PC-9 (cell line): Measurements from ENCODE around the gene ZNRD2. TPM values are rescaled to one million over a fixed set of nuclear protein-coding genes. Genes with fewer than 3 reads are reported as not detected.

Source experiments
- BruUV-seq: library from RNA; stranded (reverse); fragments of 400-500 nt; replicated peaks from 2 replicates; lab custom pipeline; 2021; lab: Mats Ljungman, UMichigan
- CTCF ChIA-PET: fragments of 300-600 bp; sonication (Branson Sonifier 250); formaldehyde crosslinking; loops from one replicate; lab custom pipeline; 2022; ENCODE audit warnings: antibody characterized with exemption; lab: Charles Lee
- POLR2A ChIA-PET: fragments of 300-600 bp; sonication (Branson Sonifier 250); formaldehyde crosslinking; loops from one replicate; lab custom pipeline; 2022; ENCODE audit warnings: antibody characterized with exemption; ENCODE audit not compliant: unreplicated experiment; lab: Charles Lee
- DNase-seq, 2 experiments: peaks; one replicate each; pipeline versions ENCODE4 v3.0.0 to v3.0.0-alpha.2; 2015 to 2022; ENCODE audit warnings: mixed read lengths in 1 of 2
- H2AFZ ChIP-seq: fragments of 200-600 bp; sonication (generic); 2 replicates; pipeline ENCODE4 v1.8.1; 2017; ENCODE audit warnings: antibody characterized with exemption
- H3F3A ChIP-seq: fragments of 200-600 bp; sonication (generic); 2 replicates; pipeline ENCODE4 v1.8.1; 2017; ENCODE audit warnings: antibody characterized with exemption, mild to moderate bottlenecking, low read depth; ENCODE audit not compliant: insufficient read depth
- H3K27ac ChIP-seq: fragments of 200-600 bp; sonication (generic); 2 replicates; pipeline ENCODE4 v1.6.1; 2016; ENCODE audit warnings: mixed run types
- H3K27me3 ChIP-seq: fragments of 200-600 bp; sonication (generic); 2 replicates; pipeline ENCODE4 v1.6.1; 2016; ENCODE audit warnings: low read depth, mixed run types; ENCODE audit not compliant: insufficient read depth
- H3K36me3 ChIP-seq: fragments of 200-600 bp; sonication (generic); 2 replicates; pipeline ENCODE4 v1.6.1; 2016; ENCODE audit warnings: low read depth, mixed run types
- H3K4me1 ChIP-seq: fragments of 200-600 bp; sonication (generic); replicated peaks from 2 replicates; pipeline ENCODE4 v1.6.1; 2016; ENCODE audit warnings: mixed run types; ENCODE audit not compliant: insufficient read depth
- H3K4me2 ChIP-seq: fragments of 200-600 bp; sonication (generic); 2 replicates; pipeline ENCODE4 v1.6.1; 2017; ENCODE audit warnings: mixed run types
- H3K4me3 ChIP-seq: fragments of 200-600 bp; sonication (generic); 2 replicates; pipeline ENCODE4 v1.6.1; 2016; ENCODE audit warnings: mixed run types
- H3K79me2 ChIP-seq: fragments of 200-600 bp; sonication (generic); 2 replicates; pipeline ENCODE4 v1.6.1; 2017; ENCODE audit warnings: low read depth, mixed run types
- H3K9me2 ChIP-seq: fragments of 200-600 bp; sonication (generic); 2 replicates; pipeline ENCODE4 v1.8.1; 2017; ENCODE audit warnings: mild to moderate bottlenecking; ENCODE audit not compliant: insufficient read depth
- H3K9me3 ChIP-seq: fragments of 200-600 bp; sonication (generic); 2 replicates; pipeline ENCODE4 v1.8.1; 2016; ENCODE audit warnings: low read depth; ENCODE audit not compliant: insufficient read depth
- H4K20me1 ChIP-seq: fragments of 200-600 bp; sonication (generic); 2 replicates; pipeline ENCODE4 v1.8.1; 2017; ENCODE audit not compliant: insufficient read depth
- EZH2 ChIP-seq: fragments of 200-600 bp; sonication (generic); IDR thresholded peaks from 2 replicates; pipeline ENCODE4 v1.8.0; 2017; ENCODE audit warnings: antibody characterized with exemption, low read depth
- intact Hi-C: fragments of 100-400 bp; cut with micrococcal nuclease; formaldehyde crosslinking; loops from one replicate; pipeline ENCODE4 v1.10.0; 2022; ENCODE audit not compliant: unreplicated experiment
- total RNA-seq: library from RNA; stranded (reverse); gene quantifications from 2 replicates; pipeline ENCODE4 v1.2.3, GENCODE V29; 2021
- TF ChIP-seq, protein P1 (sequence below): fragments of 200-600 bp; sonication (generic); conservative IDR thresholded peaks from 2 replicates; pipeline ENCODE4 v1.6.1; 2017; ENCODE audit warnings: mixed run types, antibody characterized with exemption, mild to moderate bottlenecking, moderate library complexity

The ZNRD2 gene
- total RNA-seq, 1 experiment from 2014 or later, result 51.4 TPM

DNA sequence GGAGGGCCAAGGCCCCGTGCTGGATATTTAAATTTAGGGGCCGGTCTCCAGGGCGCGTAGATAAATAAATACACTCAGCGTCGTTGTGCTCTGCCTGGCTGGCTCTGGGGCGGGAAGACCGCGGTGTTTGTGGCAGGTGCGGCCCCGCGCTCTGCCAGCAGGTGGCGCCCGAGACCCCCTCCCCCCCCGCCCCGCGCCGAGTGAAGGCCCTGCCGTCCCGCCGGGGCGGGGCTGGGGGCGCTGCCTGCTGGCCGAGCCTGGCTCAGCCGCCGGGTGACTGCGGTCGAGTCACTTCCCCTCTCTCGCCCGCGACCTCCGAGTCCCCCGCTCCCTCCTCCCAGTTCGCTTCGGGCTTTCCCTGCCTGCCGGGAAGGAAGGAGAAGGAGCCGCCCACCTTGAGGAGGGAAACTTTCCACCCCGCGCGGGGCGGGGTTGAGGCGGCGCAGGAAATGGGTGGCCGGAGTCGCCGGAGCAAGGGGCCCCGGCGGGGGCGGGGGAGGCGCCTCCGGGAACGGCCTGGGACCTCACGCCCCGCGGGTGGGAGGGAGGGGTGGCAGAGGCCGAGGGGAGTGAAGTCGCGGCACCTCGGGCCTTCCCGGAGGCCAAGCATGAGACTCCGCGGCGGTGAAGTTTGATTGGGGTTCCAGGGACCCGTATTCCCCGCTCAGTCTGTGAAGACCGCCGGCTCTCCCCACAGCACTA is 4.0 kb downstream of the ZNRD2 start:
- H3K4me1 ChIP-seq, result peaks cover 55% of the 10 kb centered on the region
- H3F3A ChIP-seq, result peaks cover 63% of the 10 kb centered on the region
- H3K36me3 ChIP-seq, result no peaks in the 10 kb centered on the region; the same call in 1 of the 2 replicates
- no peaks in the 10 kb centered on the region for H3K9me3 ChIP-seq
- POLR2A ChIA-PET, result no interaction called here
- H3K27ac ChIP-seq, result peak overlapping the region; percentile 30
- CTCF ChIA-PET, result no interaction called here
- TF ChIP-seq EZH2, result no peak
- TF ChIP-seq, protein P1, sequence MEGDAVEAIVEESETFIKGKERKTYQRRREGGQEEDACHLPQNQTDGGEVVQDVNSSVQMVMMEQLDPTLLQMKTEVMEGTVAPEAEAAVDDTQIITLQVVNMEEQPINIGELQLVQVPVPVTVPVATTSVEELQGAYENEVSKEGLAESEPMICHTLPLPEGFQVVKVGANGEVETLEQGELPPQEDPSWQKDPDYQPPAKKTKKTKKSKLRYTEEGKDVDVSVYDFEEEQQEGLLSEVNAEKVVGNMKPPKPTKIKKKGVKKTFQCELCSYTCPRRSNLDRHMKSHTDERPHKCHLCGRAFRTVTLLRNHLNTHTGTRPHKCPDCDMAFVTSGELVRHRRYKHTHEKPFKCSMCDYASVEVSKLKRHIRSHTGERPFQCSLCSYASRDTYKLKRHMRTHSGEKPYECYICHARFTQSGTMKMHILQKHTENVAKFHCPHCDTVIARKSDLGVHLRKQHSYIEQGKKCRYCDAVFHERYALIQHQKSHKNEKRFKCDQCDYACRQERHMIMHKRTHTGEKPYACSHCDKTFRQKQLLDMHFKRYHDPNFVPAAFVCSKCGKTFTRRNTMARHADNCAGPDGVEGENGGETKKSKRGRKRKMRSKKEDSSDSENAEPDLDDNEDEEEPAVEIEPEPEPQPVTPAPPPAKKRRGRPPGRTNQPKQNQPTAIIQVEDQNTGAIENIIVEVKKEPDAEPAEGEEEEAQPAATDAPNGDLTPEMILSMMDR, result peak; percentile 84
- peaks cover 7% of the 10 kb centered on the region; the same call in 1 of the 2 replicates for H4K20me1 ChIP-seq
- no peak overlapping the region for H2AFZ ChIP-seq
- no TSS peak for BruUV-seq
- intact Hi-C loops, result loop anchor here (5.0 kb wide), 5 partner anchors 47 to 478 kb away; partner anchors contain the start of genes CST6, KAT5, NEAT1 and SCYL1
- H3K79me2 ChIP-seq, result peaks cover 52% of the 10 kb centered on the region
- H3K9me2 ChIP-seq, result no peaks in the 10 kb centered on the region
- H3K4me2 ChIP-seq, result peak overlapping the region; percentile 96
- peak overlapping the region; percentile 81 for H3K4me3 ChIP-seq
- H3K27me3 ChIP-seq, result no peaks in the 10 kb centered on the region
- DNase-seq, result peak; percentile 83 to 97

DNA sequence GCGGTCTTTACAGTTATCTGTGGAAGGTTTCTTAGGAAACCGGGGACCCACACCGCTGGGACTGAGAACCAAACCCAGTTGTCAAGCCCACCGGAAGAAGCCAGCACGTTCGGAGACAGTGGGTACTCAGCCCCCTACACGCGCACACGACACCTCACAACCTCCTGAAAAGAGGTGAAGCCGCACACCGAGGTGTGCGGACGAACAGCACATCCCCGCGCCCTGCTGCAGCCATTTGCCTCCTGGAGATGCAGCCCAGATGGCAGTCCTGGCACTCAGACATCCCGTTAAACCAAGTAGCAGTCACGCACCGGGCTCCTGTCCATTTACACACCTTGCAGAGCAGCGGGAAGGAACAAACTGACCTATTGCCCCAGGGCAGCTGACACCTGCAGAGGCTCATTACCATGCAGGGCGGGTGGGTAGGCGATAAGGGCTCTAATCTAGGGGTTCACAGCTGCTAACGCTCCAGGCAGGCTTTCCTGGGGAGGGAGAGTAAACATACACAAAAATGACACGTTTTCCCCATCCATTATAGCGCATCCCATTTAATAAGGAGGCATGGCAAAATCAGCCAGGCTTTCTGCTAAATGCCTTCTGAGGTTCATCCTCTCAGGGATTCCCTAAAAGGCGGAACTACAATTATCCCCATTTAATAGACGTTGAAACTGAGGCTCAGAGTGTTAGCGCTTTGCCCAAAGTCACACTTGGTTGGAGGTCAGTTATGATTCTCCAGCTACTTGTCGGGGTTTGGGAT is 4.7 kb downstream of the ZNRD2 start:
- peak; percentile 56 to 65 for DNase-seq
- Histone ChIP-seq H3K79me2 (peaks cover 51% of the 10 kb centered on the region), H2AFZ (no peak overlapping the region), H3K9me2 (no peaks in the 10 kb centered on the region), H3K4me3 (peak overlapping the region; percentile 81), H3K36me3 (no peaks in the 10 kb centered on the region; the same call in 1 of the 2 replicates), H3K9me3 (no peaks in the 10 kb centered on the region), H3K4me2 (peak overlapping the region; percentile 82), H4K20me1 (peaks cover 7% of the 10 kb centered on the region; the same call in 1 of the 2 replicates), H3K27me3 (no peaks in the 10 kb centered on the region), H3F3A (peaks cover 57% of the 10 kb centered on the region), H3K27ac (peak overlapping the region; percentile 30), H3K4me1 (peaks cover 55% of the 10 kb centered on the region)
- intact Hi-C loops, result loop anchor here (5.0 kb wide), 5 partner anchors 48 to 477 kb away; partner anchors contain the start of genes CST6, KAT5, NEAT1 and SCYL1
- TSS peak; percentile 59 for BruUV-seq
- TF ChIP-seq, protein P1, result no peak
- TF ChIP-seq EZH2, result no peak
- POLR2A ChIA-PET, result no interaction called here
- CTCF ChIA-PET, result no interaction called here

DNA sequence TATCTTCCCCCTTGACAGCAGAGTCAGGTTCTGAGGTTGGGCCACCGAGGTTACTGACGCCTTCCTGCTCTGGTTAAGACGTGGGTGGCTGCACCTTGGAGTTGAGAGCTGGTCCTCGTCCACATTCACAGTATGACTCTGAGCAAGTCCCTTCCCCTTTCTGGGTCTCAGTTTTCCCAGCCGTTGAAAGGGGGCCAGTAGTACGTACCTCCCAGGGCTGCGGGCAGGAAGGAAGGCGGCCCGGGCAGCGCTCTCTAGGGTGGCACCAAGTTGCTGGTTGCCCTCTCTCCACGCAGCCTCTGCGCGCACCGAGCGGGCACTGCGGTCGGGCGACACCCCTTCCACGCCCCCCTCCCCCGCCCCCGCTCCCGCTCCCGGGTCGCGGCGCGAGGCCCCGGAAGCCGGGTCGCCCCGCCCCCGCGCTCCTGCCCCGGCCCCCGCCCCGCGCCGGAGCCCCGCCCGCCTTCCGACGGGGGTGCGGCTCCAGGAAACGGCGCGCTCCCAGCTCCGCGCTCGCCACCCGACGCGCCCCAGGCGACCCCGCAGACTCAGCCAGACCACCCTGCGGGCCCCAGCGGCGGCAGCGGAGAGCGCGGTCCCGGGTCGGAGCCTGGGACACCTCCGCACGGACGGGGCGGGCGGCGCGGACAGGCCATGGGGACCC is 5.4 kb downstream of the ZNRD2 start, which contains the start of gene EHBP1L1:
Gene EHBP1L1 (plus strand): TSS at position 486 of the 664 bp plus-strand sequence. CDS start 250 bp downstream, outside the sequence.
- peak within 1 kb of the TSS; percentile 52 for H3K27ac ChIP-seq
- peak in 1 of 2 experiments; percentile 80 for DNase-seq
- POLR2A ChIA-PET, result interaction anchor here (0.6 to 1.0 kb wide), 3 partner anchors 40 to 300 kb away, joined by 8 to 46 read pairs (median 15); partner anchors contain the start of gene PCNX3

More for the DNA sequence above, 5.4 kb downstream of the ZNRD2 start, which contains the start of gene EHBP1L1:
- TF ChIP-seq, protein P1, result no peak
- no peak for TF ChIP-seq EZH2
- Histone ChIP-seq H3K9me3 (no peaks in the 10 kb centered on the region), H3K79me2 (peaks cover 47% of the 10 kb centered on the region), H3K4me3 (peak within 1 kb of the TSS; percentile 81), H4K20me1 (peaks cover 7% of the 10 kb centered on the region; the same call in 1 of the 2 replicates), H3K36me3 (no peaks in the 10 kb centered on the region; the same call in 1 of the 2 replicates), H3K27me3 (no peaks in the 10 kb centered on the region), H3K4me1 (peaks cover 55% of the 10 kb centered on the region), H2AFZ (peak within 1 kb of the TSS; percentile 62; the same call in 1 of the 2 replicates), H3F3A (peaks cover 55% of the 10 kb centered on the region), H3K9me2 (no peaks in the 10 kb centered on the region), H3K4me2 (peak within 1 kb of the TSS; percentile 98)
- intact Hi-C loops, result no loop called here
- BruUV-seq, result no TSS peak
- CTCF ChIA-PET, result interaction anchor here (0.6 kb wide), 1 partner anchor 17 kb away, joined by 12 read pairs; no protein-coding TSS in a partner anchor
